Lower lobe of right lung (tissue), 2 donors: ENCODE data around the gene ASB4. TPM values are rescaled to one million over a fixed set of nuclear protein-coding genes. Genes with fewer than 3 reads are reported as not detected.
"Not testable (repeated sequence)": the region's sequence is repeated elsewhere in the genome, so short reads cannot be mapped to it uniquely, and the experiment has no call there.

Experiments
- ATAC-seq, 2 donors: fragments of 200-7000 bp; cut with Tn5 transposase; one replicate each; pipeline ENCODE4 v1.9.1; 2020 to 2022; ENCODE audit warnings: mild to moderate bottlenecking in 2 of 2, moderate library complexity in 2 of 2
- DNase-seq: peaks from one replicate; pipeline ENCODE4 v3.0.0-alpha.2; 2020
- H3K27ac ChIP-seq: fragments of 200-600 bp; one replicate; pipeline ENCODE4 v1.8.0; 2022
- H3K27me3 ChIP-seq: fragments of 200-600 bp; one replicate; pipeline ENCODE4 v1.8.0; 2022; ENCODE audit warnings: low read depth
- H3K36me3 ChIP-seq: fragments of 200-600 bp; one replicate; pipeline ENCODE4 v1.8.0; 2022; ENCODE audit warnings: mild to moderate bottlenecking
- H3K4me1 ChIP-seq: fragments of 200-600 bp; one replicate; pipeline ENCODE4 v1.8.0; 2022
- H3K4me3 ChIP-seq: fragments of 200-600 bp; one replicate; pipeline ENCODE4 v1.8.0; 2022; ENCODE audit warnings: mild to moderate bottlenecking
- H3K9me3 ChIP-seq: fragments of 200-600 bp; one replicate; pipeline ENCODE4 v1.8.0; 2022
- intact Hi-C: fragments of 100-400 bp; cut with DNase I; formaldehyde crosslinking; loops from one replicate; pipeline ENCODE4 v1.11.0; 2022
- total RNA-seq: library from RNA; stranded (reverse); fragmentation: NEBNext Ultra II Directional; extraction: Animal tissue kit (Norgen Biotek cat#: 25700); gene quantifications from one replicate; pipeline ENCODE4 v1.2.1, GENCODE V29; 2021
- TF ChIP-seq, protein P1 (sequence below): fragments of 200-600 bp; IDR thresholded peaks from one replicate; pipeline ENCODE4 v1.8.0; 2022; ENCODE audit warnings: antibody characterized with exemption, mild to moderate bottlenecking
- donor health status: DM: no; HTN: yes; CAD: no; lungs with severe emphysema.

The ASB4 gene
- total RNA-seq, 1 donor from 2014 or later = 0.50 TPM

DNA sequence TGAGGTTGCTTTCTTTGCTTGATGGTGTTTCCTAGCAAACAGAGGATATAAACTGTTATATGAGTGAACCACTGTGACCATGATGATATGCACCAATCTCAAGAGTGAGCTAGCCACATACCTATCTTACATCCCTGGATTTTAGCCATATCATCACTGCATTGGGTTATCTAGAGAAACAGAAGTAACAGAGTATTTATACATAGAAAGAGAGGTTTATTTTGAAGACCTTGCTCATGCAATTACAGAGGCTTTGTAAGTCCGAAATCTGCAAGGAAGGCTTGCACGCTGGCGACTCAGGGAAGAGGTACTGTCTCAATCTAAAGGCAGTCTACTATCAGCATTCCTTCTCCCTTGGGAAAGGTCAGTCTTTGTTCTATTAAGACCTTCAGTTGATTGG is 39.1 kb upstream of the ASB4 start:
- peaks cover under 1% of the 10 kb centered on the region for H3K4me1 ChIP-seq
- ATAC-seq (no peak), DNase-seq (no peak)
- no peaks in the 10 kb centered on the region for H3K27me3 ChIP-seq
- H3K4me3 ChIP-seq = no peak overlapping the region
- TF ChIP-seq, protein P1, sequence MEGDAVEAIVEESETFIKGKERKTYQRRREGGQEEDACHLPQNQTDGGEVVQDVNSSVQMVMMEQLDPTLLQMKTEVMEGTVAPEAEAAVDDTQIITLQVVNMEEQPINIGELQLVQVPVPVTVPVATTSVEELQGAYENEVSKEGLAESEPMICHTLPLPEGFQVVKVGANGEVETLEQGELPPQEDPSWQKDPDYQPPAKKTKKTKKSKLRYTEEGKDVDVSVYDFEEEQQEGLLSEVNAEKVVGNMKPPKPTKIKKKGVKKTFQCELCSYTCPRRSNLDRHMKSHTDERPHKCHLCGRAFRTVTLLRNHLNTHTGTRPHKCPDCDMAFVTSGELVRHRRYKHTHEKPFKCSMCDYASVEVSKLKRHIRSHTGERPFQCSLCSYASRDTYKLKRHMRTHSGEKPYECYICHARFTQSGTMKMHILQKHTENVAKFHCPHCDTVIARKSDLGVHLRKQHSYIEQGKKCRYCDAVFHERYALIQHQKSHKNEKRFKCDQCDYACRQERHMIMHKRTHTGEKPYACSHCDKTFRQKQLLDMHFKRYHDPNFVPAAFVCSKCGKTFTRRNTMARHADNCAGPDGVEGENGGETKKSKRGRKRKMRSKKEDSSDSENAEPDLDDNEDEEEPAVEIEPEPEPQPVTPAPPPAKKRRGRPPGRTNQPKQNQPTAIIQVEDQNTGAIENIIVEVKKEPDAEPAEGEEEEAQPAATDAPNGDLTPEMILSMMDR = no peak
- H3K27ac ChIP-seq = no peak overlapping the region
- intact Hi-C loops = no loop called here
- no peaks in the 10 kb centered on the region for H3K9me3 ChIP-seq
- no peaks in the 10 kb centered on the region for H3K36me3 ChIP-seq

DNA sequence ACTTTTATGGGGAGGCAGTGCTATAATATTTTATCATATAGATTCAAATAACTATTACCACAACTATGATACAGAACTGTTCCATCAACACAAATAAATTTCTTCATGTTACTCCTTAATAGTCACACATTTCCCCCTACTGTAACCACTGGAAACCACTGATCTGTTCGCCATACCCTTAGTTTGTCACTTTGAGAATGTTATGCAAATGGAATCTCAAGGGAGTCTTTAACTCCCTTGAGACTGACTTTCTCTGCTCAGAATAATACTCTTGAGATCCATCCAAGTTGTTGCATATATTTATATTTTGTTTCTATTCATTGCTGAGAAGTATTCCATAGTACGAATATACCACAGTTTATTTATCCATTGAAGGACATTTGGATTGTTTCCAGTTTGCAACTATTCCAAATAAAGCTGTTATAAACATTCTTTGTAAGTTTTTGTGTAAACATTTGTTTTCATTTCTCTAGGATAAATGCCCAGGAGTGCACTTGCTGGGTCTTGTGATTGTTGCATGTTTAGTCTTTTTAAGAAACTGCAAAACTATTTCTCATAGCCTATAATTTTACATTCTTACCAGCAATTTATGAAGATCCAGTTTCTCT is 31.2 kb upstream of the ASB4 start:
- Histone ChIP-seq H3K4me3 (no peak overlapping the region), H3K36me3 (no peaks in the 10 kb centered on the region), H3K9me3 (peaks cover 8% of the 10 kb centered on the region), H3K27ac (no peak overlapping the region), H3K4me1 (peaks cover 7% of the 10 kb centered on the region), H3K27me3 (no peaks in the 10 kb centered on the region)
- ATAC-seq = no peak
- no peak for DNase-seq
- intact Hi-C loops = no loop called here
- TF ChIP-seq, protein P1 = no peak

DNA sequence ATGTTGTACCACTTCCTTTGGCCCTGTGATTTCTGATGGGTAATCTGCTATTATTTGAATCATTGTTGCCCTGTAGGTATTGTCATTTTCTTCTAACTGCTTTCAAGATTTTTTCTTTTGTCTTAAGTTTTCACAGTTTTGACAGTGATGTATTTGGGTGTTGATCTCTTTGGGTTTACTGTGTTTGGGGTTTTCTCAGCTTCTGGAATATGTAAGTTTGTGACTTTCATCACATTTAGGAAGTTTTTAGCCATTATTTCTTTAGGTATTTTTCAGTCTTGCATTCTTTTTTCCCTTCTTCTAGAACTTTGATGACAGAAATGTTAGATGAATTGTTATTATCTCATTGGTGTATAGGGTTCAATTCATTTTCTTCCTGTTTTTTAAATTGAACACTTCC is 27.8 kb upstream of the ASB4 start:
- H3K36me3 ChIP-seq = no peaks in the 10 kb centered on the region
- ATAC-seq (no peak), DNase-seq (no peak)
- H3K27ac ChIP-seq = no peak overlapping the region
- H3K4me1 ChIP-seq = peaks cover 7% of the 10 kb centered on the region
- TF ChIP-seq, protein P1 = no peak
- H3K9me3 ChIP-seq = peaks cover 8% of the 10 kb centered on the region
- intact Hi-C loops = no loop called here
- no peaks in the 10 kb centered on the region for H3K27me3 ChIP-seq
- H3K4me3 ChIP-seq = no peak overlapping the region

DNA sequence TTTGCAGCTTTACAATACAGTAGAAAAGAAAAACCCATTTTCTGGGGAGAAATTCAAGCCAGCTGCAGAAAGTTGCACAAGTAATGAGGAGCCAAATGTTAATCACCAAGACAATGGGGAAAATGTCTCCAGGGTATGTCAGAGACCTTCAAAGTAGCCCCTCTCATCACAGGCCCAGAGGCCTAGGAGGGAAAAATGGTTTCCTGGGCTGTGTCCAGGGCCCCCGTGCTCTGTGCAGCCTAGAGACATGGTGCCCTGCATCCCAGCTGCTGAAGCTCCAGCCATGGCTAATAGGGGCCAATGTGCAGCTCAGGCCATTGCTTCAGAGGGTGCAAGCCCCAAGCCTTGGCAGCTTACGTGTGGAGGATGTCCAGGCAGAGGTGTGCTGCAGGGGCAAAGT is 25.1 kb upstream of the ASB4 start:
- intact Hi-C loops, DNase-seq, H3K36me3 ChIP-seq, H3K9me3 ChIP-seq, ATAC-seq, H3K4me1 ChIP-seq, H3K27ac ChIP-seq, H3K27me3 ChIP-seq, H3K4me3 ChIP-seq: not testable (repeated sequence)

DNA sequence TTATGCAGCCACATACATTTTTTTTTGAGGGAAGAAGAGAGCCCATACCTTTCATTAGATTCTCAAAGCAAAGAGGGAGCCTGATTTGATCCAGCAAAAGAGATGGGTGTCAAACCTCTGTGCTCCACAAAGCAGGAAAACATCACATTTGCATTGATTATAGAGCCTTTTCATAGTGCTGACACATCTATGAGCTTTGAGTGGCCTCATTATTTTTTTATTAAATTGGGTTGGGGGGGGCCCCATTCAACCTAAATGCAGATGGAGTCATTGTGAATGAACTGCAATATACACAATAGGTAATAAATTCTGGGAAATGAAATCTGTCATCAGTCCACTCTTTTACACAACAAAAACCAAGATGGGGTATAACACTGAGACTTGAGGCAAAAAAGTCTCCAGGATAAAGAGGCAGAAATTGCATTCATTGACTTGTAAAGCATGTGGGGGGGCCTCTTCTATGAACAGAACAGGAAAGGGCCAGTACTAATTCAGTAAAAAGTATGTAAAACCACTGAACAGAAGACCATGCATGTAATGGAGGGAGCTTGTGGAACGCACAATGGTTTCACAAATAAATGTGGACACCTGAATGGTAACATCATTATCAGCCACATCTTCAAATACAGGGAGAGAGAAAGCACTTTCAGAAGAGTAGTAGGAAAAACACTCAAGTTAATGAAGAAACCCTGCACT is 17.7 kb upstream of the ASB4 start:
- Histone ChIP-seq H3K4me3 (no peak overlapping the region), H3K9me3 (no peaks in the 10 kb centered on the region), H3K36me3 (no peaks in the 10 kb centered on the region), H3K27ac (no peak overlapping the region), H3K4me1 (peaks cover 13% of the 10 kb centered on the region), H3K27me3 (no peaks in the 10 kb centered on the region)
- intact Hi-C loops = no loop called here
- ATAC-seq (no peak), DNase-seq (no peak)
- TF ChIP-seq, protein P1 = no peak

DNA sequence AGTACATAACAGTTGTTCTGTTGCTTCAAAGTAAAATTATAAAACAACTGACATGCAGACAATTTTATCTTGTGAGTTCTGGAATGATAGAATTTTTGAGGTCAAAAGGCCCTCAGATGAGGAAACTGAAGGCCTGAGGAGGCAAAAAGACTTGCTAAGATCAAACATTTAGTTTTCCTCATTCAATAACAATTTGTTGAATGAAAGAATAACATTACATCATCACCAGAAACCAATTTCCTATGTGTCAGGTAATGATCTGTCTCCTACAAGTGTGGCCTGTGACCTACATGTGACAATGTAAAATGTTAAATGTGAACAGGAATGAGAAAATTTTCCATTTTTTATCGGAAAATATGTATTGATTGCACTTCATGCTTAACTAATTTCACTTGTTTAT is 16.6 kb upstream of the ASB4 start:
- H3K27me3 ChIP-seq = no peaks in the 10 kb centered on the region
- H3K4me3 ChIP-seq = no peak overlapping the region
- peaks cover 13% of the 10 kb centered on the region for H3K4me1 ChIP-seq
- DNase-seq (no peak), ATAC-seq (no peak)
- intact Hi-C loops = no loop called here
- no peaks in the 10 kb centered on the region for H3K36me3 ChIP-seq
- TF ChIP-seq, protein P1 = no peak
- H3K27ac ChIP-seq = no peak overlapping the region
- no peaks in the 10 kb centered on the region for H3K9me3 ChIP-seq
